Fibroblast of skin of right quadriceps (primary cell): ENCODE data around the gene TIAM2.

ENCODE experiments used
- DNase-seq: peaks from one replicate; pipeline ENCODE4 v3.0.0-alpha.2; 2013

The TIAM2 gene

GRCh38 chr6:155066361-155066760 is 71.2 kb downstream of the TIAM2 start:
- peak; percentile 81 for DNase-seq

DNA sequence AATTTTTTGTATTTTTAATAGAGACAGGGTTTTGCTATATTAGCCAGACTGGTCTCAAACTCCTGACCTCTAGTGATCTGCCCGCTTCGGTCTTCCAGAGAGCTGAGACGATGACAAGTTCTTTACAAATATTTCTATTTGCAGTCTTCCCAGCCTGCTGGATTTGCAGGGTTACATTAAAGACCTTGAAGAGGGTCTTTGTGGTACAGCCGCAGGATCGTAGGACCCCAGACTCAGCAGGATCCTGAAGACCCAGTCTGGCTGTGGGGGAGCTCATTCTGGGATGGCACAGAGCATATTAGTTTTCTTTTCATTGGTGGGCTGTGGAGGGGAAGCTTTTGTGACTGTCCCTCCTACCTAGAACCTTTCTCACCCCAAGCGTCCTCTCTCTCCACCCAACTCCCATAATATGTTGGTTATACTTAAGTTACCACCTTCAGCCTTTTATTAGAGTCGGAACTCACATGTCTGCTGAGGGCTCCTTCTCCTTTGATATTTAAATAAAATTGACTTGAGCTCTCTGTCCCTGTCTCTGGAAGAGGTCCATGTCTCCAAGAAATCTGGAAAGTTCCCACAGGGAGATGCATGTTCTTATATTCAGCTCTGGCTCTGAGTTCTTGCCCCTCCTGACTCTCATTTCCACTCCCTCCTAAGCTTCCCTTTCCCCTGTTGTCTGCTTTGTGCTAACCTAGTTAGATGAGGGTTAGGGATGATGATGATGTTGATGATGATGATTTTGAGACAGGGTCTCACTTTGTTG is 72.0 kb downstream of the TIAM2 start:
- DNase-seq, result no peak

DNA sequence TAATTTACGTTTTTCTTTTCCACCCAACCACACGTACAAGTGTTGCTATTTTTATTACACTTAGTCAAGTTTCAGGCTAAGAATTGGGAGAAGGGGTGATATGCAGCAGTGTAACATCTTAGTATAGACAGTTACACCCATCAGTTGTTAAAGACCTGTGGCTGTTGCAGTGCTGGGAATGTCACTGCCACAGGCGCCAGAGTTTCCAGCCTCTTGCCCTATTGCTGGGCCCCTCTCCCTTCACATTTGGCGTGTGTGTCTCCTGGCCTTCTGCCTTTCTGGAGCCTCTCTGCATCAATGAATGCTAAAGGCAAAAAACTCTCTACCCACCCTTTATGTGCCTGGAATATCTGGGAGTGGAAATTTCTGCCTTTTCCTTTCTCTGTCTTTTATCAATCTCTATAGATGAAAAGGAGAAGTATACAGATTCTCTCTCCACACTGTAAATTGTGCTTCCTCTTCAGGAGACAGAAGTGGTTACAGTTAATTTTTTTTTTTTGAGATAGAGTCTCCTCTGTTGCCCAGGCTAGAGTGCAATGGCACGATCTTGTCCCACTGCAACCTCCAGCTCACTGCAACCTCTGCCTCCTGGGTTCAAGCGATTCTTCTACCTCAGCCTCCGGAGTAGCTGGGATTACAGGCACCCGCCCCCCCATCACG is 73.0 kb downstream of the TIAM2 start:
- no peak for DNase-seq

GRCh38 chr6:155069543-155069942 is 74.4 kb downstream of the TIAM2 start:
- DNase-seq, result no peak

DNA sequence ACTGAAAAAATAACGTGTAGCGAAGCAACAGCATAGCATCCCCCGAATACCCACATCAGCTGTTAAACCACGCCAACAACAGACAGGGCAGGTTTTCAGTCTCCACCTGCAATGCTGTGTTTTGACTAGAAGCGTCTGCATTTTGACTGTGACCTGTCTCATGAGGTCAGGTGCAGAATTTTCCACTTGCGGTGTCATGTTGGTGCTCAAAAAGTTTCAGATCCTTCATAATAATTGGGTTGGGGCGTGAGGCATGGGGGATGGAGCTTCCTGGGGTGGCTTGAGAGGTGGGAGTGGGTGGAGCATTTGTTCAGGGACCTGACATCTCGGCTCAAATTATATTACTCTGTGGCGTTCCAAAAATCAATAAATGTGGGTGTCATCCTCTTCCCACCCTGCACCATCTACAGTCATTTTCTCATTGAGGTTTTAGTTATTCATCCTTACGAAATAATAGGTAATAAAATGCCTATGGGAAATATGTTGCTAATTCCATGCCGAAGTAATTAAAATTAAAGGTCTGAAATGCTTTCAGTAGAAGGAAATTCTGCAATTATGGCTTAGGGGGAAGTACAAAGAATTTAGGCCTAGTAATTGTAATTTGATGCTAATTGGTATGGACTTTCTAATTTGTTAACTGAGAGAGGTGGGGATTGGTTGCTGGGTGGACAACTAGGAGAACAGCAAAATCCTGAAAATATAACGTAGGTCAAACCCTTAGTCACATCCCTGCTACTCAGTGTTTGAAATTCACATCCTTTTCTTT is 81.0 kb downstream of the TIAM2 start:
- no peak for DNase-seq

DNA sequence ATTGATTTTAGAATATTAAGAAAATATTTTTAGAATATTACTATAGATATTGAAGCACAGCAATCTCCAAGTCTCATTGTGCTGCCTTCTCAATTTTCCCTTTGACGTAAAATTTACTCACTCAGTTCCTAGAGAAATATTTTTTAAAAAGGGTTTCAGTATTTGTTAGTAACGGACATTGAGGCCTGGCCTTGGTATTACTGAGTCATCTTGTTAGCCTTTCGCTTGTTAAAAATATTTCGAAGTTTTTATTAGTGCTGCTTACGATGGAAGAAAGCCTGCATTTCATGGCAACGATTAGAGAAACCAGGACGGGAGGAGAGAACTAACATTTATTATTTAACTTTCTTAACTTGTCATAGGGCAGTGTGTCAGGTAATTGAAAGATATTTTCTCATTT is 82.2 kb downstream of the TIAM2 start:
- DNase-seq, result no peak

DNA sequence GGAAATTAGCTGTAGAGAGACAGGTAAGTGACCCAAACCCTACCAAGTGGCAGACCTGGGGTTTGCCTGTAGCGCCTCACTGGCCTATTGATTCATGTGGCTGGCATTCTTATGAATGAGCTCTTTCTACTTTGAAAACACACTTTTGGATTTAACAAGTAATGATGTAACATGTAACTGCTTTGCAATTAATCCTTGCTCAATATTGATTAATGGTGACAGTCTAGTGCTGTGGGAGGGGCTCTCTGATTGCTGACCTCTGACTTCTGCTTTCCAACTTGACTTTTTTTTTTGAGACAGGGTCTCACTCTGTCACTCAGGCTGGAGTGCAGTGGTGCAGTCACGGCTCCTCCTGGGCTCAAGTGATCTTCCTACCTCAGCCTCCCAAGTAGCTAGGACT is 82.7 kb downstream of the TIAM2 start:
- no peak for DNase-seq

DNA sequence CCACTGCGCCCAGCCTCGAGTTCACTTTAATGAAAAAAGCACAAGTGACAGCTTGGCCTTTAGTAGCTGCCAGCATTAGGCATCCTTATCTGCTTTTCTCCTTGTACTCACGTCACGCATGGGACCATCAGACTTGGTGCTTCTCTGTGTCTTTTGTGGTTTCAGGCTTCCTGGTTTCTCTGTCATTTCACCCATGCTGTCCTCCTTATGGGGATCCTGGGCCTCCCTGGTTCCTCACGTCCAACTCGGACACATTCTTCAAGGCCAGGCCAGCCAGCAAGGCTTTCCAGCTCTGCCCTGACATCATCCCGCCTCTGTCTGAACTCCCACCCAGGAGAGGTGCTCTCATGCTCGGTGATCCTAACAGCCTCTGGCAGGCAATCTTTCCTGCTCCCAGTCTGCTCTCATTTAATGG is 83.2 kb downstream of the TIAM2 start:
- no peak for DNase-seq

GRCh38 chr6:155079985-155080452 is 84.9 kb downstream of the TIAM2 start:
- no peak for DNase-seq

GRCh38 chr6:155080881-155081845 is 86.0 kb downstream of the TIAM2 start:
- peak; percentile 79 for DNase-seq

GRCh38 chr6:155084431-155085123 is 89.5 kb downstream of the TIAM2 start:
- DNase-seq, result peak; percentile 46

DNA sequence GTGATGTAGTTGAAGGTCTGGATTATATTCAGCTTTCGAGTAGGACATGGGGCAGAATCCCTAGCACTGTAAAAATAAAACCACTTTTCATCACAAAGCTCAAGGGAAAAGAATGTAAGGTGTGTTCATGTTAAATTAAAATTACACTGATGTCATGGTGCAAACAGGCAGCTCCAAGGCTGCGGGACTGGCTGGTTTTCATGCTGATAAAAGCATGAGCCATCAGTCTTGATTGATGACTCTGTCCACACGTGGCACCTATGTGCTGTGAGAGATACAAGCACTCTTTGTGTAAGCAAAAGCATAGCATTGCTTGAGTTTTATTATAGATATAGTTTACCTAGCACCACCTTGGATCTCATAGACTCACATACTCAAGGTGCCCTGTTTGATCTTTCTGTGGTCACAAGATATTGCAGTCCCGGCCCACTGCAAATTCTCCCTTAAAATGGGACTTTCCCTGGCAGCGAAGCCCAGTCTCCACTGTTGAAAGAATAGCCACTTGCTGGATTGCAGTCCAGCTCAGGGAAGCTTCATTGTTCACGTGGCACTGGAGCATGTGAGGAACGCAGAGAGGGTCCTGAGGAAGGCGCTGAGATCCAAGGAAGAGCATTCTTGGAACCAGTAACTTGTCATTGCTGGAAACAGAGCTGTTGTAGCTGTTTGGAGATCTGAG is 90.6 kb downstream of the TIAM2 start:
- DNase-seq, result peak; percentile 58

DNA sequence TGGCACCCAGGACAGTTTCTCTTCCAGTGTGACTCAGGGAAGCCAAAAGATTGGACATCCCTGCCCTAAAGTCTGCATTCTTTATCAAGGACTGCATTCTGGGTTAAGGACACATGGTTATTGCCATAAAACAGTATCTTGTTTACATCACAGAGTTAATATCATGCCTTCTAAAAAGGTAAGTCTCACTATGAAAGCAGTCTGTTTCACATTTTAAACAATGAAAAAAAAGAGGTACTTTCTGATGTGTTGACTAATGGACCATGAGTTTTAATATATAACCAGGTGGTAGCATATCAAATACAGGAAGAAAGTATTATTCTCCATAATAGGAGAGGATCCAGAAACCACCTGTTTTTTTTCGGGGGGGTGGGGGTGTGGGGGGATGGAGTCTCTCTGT is 93.7 kb downstream of the TIAM2 start:
- no peak for DNase-seq

DNA sequence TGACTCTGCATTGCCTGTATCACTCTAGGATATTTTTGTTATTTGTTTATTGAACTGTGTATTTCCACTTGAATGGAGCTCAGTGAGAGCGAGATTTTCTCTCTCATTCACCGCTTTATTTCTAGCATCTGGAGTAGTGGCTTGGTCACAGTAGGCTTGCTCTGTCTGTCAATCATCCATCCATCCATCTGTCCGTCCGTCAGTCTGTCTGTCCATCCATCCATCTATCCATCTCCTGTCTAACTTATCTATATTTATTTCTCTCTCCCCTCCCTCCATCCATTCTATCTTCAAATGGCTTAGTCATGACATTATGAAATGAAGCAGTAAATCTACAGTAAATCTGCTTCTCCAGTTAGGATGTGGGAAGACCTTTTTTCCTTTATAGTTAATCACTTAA is 94.6 kb downstream of the TIAM2 start:
- no peak for DNase-seq

DNA sequence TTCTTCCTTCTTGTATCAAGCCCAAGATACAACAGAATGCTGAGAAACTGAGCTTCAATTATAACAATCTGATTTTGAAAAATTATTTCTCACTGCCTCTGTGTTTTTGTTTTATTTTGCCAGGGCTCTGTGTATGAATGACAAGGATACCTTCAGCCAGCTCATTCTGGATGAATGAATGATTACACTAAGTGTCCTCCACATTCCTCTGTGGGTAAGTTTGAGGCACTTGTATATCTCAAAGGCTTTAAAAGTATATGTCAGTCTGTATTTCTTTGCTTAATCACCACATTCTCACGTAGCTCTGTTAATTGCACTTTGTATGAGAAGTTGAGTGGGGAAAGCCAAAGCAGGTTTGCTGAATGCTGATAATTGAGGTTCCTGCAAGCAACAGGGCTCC is 95.1 kb downstream of the TIAM2 start:
- DNase-seq, result no peak

DNA sequence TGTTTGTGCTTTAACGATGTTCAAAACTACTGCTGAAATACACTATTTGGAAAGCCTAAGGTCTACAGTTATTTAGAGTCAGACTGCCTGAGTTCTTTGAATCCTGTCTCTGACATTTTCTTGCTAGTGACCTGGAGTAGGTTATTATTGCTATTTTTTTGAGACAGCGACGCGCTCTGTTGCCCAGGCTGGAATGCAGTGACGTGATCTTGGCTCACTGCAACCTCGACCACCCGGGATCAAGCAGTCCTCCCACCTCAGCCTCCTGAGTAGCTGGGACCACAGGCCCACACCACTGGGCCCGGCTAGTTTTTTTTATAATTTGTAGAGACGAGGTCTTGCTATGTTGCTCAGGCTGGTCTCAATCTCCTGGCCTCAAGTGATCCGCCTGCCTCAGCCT is 96.6 kb downstream of the TIAM2 start:
- DNase-seq, result no peak

- no peak for DNase-seq
Observed at GRCh38 chr6:155093430-155093829, 98.3 kb downstream of the TIAM2 start.

- DNase-seq, result no peak
Observed at GRCh38 chr6:155100087-155100486, 105.0 kb downstream of the TIAM2 start.

DNA sequence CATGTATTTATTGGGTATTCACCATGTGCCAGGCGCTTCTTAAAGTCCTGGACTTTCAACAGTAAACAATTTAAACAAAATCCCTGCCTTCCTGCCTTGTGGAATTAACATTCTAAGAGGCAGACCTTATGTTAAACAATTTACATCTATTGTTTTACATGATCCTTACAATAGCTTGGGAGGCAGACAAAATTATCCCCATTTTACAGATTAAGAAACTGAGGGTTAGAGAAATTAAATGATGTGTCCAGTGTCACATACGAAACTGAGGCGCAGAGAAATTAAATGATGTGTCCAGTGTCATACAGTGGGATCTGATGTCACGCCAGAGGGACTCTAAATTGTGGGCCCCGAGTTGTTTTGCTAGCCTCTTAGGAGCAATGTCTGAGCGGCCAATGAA is 105.5 kb downstream of the TIAM2 start:
- DNase-seq, result no peak

DNA sequence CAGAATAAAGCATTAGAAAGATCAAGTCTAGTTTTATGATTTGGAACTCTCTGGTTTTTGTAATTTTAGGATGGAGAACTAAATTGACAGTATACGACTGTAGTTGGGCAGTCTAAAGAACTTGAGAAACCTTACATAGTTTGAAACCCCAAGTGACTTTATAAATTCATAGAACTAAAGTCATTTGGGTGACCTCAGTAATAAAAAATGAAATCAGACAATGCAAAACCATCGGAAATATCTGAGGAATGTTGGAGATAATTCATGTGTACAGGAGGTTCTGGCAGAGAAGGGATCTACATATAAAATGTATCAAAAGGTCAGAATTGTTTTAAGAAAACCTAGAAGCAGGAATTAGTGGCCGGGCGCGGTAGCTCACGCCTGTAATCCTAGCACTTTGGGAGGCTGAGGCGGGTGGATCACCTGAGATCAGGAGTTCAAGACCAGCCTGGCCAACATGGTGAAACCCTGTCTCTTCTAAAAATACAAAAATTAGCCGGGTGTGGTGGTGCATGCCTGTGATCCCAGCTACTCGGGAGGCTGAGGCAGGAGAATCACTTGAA is 108.0 kb downstream of the TIAM2 start:
- DNase-seq, result peak; percentile 88

- DNase-seq, result no peak
Observed at GRCh38 chr6:155103816-155104366, 108.8 kb downstream of the TIAM2 start.
